ENCODE measurements around the gene ZFYVE9.
"Not testable (repeated sequence)": the region's sequence is repeated elsewhere in the genome, so short reads cannot be mapped to it uniquely, and the experiment has no call there.

Gene ZFYVE9

GRCh38 chr1:52190500-52191252 is 48.8 kb downstream of the ZFYVE9 start:
- DNase-seq (ENCODE audit: low read depth, low spot score) = no peak

- DNase-seq (ENCODE audit: low read depth, low spot score) = no peak
Observed at GRCh38 chr1:52191395-52191965, 49.6 kb downstream of the ZFYVE9 start.

GRCh38 chr1:52192024-52192423 is 50.1 kb downstream of the ZFYVE9 start:
- DNase-seq (ENCODE audit: low read depth, low spot score) = no peak

GRCh38 chr1:52192436-52192835 is 50.5 kb downstream of the ZFYVE9 start:
- DNase-seq (ENCODE audit: low read depth, low spot score) = no peak

GRCh38 chr1:52193985-52194384 is 52.1 kb downstream of the ZFYVE9 start:
- DNase-seq (ENCODE audit: low read depth, low spot score) = no peak

- DNase-seq (ENCODE audit: low read depth, low spot score) = no peak
Observed at GRCh38 chr1:52195161-52195560, 53.3 kb downstream of the ZFYVE9 start.

GRCh38 chr1:52203935-52204625 is 62.2 kb downstream of the ZFYVE9 start:
- DNase-seq (ENCODE audit: low read depth, low spot score) = no peak

GRCh38 chr1:52204696-52205095 is 62.8 kb downstream of the ZFYVE9 start:
- no peak for DNase-seq (ENCODE audit: low read depth, low spot score)

- not testable (repeated sequence) for DNase-seq (ENCODE audit: low read depth, low spot score)
Observed at GRCh38 chr1:52206686-52207085, 64.8 kb downstream of the ZFYVE9 start.

- DNase-seq (ENCODE audit: low read depth, low spot score) = no peak
Observed at GRCh38 chr1:52209429-52209828, 67.5 kb downstream of the ZFYVE9 start.

GRCh38 chr1:52210044-52210443 is 68.2 kb downstream of the ZFYVE9 start:
- DNase-seq (ENCODE audit: low read depth, low spot score) = no peak

- no peak for DNase-seq (ENCODE audit: low read depth, low spot score)
Observed at GRCh38 chr1:52216907-52217458, 75.1 kb downstream of the ZFYVE9 start.

GRCh38 chr1:52225174-52225573 is 83.3 kb downstream of the ZFYVE9 start:
- no peak for DNase-seq (ENCODE audit: low read depth, low spot score)

GRCh38 chr1:52229494-52229893 is 87.6 kb downstream of the ZFYVE9 start:
- DNase-seq (ENCODE audit: low read depth, low spot score) = no peak

GRCh38 chr1:52233463-52233862 is 91.6 kb downstream of the ZFYVE9 start:
- no peak for DNase-seq (ENCODE audit: low read depth, low spot score)

- no peak for DNase-seq (ENCODE audit: low read depth, low spot score)
Observed at GRCh38 chr1:52234014-52234413, 92.1 kb downstream of the ZFYVE9 start.

GRCh38 chr1:52234708-52235107 is 92.8 kb downstream of the ZFYVE9 start:
- no peak for DNase-seq (ENCODE audit: low read depth, low spot score)

- DNase-seq (ENCODE audit: low read depth, low spot score) = no peak
Observed at GRCh38 chr1:52235646-52236045, 93.8 kb downstream of the ZFYVE9 start.

- DNase-seq (ENCODE audit: low read depth, low spot score) = no peak
Observed at GRCh38 chr1:52237430-52237829, 95.5 kb downstream of the ZFYVE9 start.

GRCh38 chr1:52238474-52238873 is 96.6 kb downstream of the ZFYVE9 start:
- DNase-seq (ENCODE audit: low read depth, low spot score) = no peak

- no peak for DNase-seq (ENCODE audit: low read depth, low spot score)
Observed at GRCh38 chr1:52238887-52239707, 97.2 kb downstream of the ZFYVE9 start.

GRCh38 chr1:52239708-52240001 is 97.8 kb downstream of the ZFYVE9 start:
- no peak for DNase-seq (ENCODE audit: low read depth, low spot score)
